Pons (tissue), 1 donor: ENCODE results near the gene KCNMB2.

Source experiments
- DNase-seq: peaks from one replicate; pipeline ENCODE4 v3.0.0-alpha.2; 2016; ENCODE audit warnings: low spot score

KCNMB2 gene

GRCh38 chr3:178754852-178755510, 218.7 kb downstream of the KCNMB2 start:
- no peak for DNase-seq

- no peak for DNase-seq
Observed at GRCh38 chr3:178761024-178761423, 224.8 kb downstream of the KCNMB2 start.

- DNase-seq, result no peak
Observed at GRCh38 chr3:178761461-178761860, 225.2 kb downstream of the KCNMB2 start.

GRCh38 chr3:178762385-178762784, 226.1 kb downstream of the KCNMB2 start:
- no peak for DNase-seq

- no peak for DNase-seq
Observed at GRCh38 chr3:178765472-178765871, 229.2 kb downstream of the KCNMB2 start.

- DNase-seq, result no peak
Observed at GRCh38 chr3:178767581-178767980, 231.3 kb downstream of the KCNMB2 start.

GRCh38 chr3:178768072-178768864, 232.0 kb downstream of the KCNMB2 start:
- no peak for DNase-seq

GRCh38 chr3:178771511-178771910, 235.3 kb downstream of the KCNMB2 start:
- DNase-seq, result no peak

- DNase-seq, result no peak
Observed at GRCh38 chr3:178772746-178773145, 236.5 kb downstream of the KCNMB2 start.

GRCh38 chr3:178773358-178773757, 237.1 kb downstream of the KCNMB2 start:
- no peak for DNase-seq

GRCh38 chr3:178777718-178778411, 241.6 kb downstream of the KCNMB2 start:
- no peak for DNase-seq

GRCh38 chr3:178778589-178778988, 242.4 kb downstream of the KCNMB2 start:
- DNase-seq, result no peak

- no peak for DNase-seq
Observed at GRCh38 chr3:178785961-178786360, 249.7 kb downstream of the KCNMB2 start.

- DNase-seq, result no peak
Observed at GRCh38 chr3:178787960-178788359, 251.7 kb downstream of the KCNMB2 start.

GRCh38 chr3:178794711-178795110, 258.5 kb downstream of the KCNMB2 start:
- no peak for DNase-seq

- no peak for DNase-seq
Observed at GRCh38 chr3:178795349-178795748, 259.1 kb downstream of the KCNMB2 start.

- DNase-seq, result no peak
Observed at GRCh38 chr3:178802259-178802658, 266.0 kb downstream of the KCNMB2 start.

- no peak for DNase-seq
Observed at GRCh38 chr3:178802993-178803693, 266.9 kb downstream of the KCNMB2 start.

GRCh38 chr3:178804606-178805005, 268.4 kb downstream of the KCNMB2 start:
- no peak for DNase-seq

- no peak for DNase-seq
Observed at GRCh38 chr3:178805741-178806140, 269.5 kb downstream of the KCNMB2 start.

GRCh38 chr3:178806651-178807050, 270.4 kb downstream of the KCNMB2 start:
- no peak for DNase-seq

GRCh38 chr3:178807694-178808093, 271.5 kb downstream of the KCNMB2 start:
- DNase-seq, result no peak
